ENCODE data around the gene RPL39L. TPM values are rescaled to one million over a fixed set of nuclear protein-coding genes. Genes with fewer than 3 reads are reported as not detected.
"Not testable (repeated sequence)": the region's sequence is repeated elsewhere in the genome, so short reads cannot be mapped to it uniquely, and the experiment has no call there.

RPL39L gene
- total RNA-seq, 1 experiment from 2014 or later = 27.2 TPM

GRCh38 chr3:187172929-187173328, 33.6 kb upstream of the RPL39L start:
- H3K27me3 Mint-ChIP-seq (ENCODE audit: unreplicated experiment) = no peaks in the 10 kb centered on the region
- CTCF ChIA-PET = interaction anchor here (0.9 kb wide), 1 partner anchor 13 kb away, joined by 4 read pairs; no protein-coding TSS in a partner anchor
- H3K27ac Mint-ChIP-seq (ENCODE audit: unreplicated experiment) = no peak overlapping the region
- BruUV-seq (replicated peaks) = no TSS peak
- no peak overlapping the region for H3K4me3 Mint-ChIP-seq (ENCODE audit: low read depth, unreplicated experiment)
- no peak for TF ChIP-seq CTCF (IDR thresholded peaks at IDR 0.05; ENCODE audit: unreplicated experiment)
- intact Hi-C loops (cut with micrococcal nuclease; ENCODE audit: unreplicated experiment) = no loop called here
- no peaks in the 10 kb centered on the region for H3K36me3 Mint-ChIP-seq (ENCODE audit: insufficient read depth, unreplicated experiment)
- peaks cover 39% of the 10 kb centered on the region for H3K4me1 Mint-ChIP-seq (ENCODE audit: low read depth, unreplicated experiment)
- DNase-seq = no peak
- H3K9me3 Mint-ChIP-seq (ENCODE audit: low read depth, unreplicated experiment) = no peaks in the 10 kb centered on the region

GRCh38 chr3:187170911-187171310, 31.6 kb upstream of the RPL39L start:
- intact Hi-C loops (cut with micrococcal nuclease; ENCODE audit: unreplicated experiment); H3K4me3 Mint-ChIP-seq (ENCODE audit: low read depth, unreplicated experiment); BruUV-seq (replicated peaks); H3K27ac Mint-ChIP-seq (ENCODE audit: unreplicated experiment); H3K9me3 Mint-ChIP-seq (ENCODE audit: low read depth, unreplicated experiment); H3K36me3 Mint-ChIP-seq (ENCODE audit: insufficient read depth, unreplicated experiment); H3K27me3 Mint-ChIP-seq (ENCODE audit: unreplicated experiment); DNase-seq: not testable (repeated sequence)
- H3K4me1 Mint-ChIP-seq (ENCODE audit: low read depth, unreplicated experiment) = peaks cover 45% of the 10 kb centered on the region
- CTCF ChIA-PET = interaction anchor here (0.5 to 0.7 kb wide), 3 partner anchors 16 to 49 kb away, joined by 3 to 5 read pairs (median 3); no protein-coding TSS in a partner anchor

- Mint-ChIP-seq H3K27me3 (ENCODE audit: unreplicated experiment) (no peaks in the 10 kb centered on the region), H3K36me3 (ENCODE audit: insufficient read depth, unreplicated experiment) (no peaks in the 10 kb centered on the region), H3K27ac (ENCODE audit: unreplicated experiment) (no peak overlapping the region), H3K4me3 (ENCODE audit: low read depth, unreplicated experiment) (no peak overlapping the region), H3K9me3 (ENCODE audit: low read depth, unreplicated experiment) (no peaks in the 10 kb centered on the region), H3K4me1 (ENCODE audit: low read depth, unreplicated experiment) (peaks cover 49% of the 10 kb centered on the region)
- no peak for DNase-seq
- intact Hi-C loops (cut with micrococcal nuclease; ENCODE audit: unreplicated experiment) = loop anchor here (5.0 kb wide), 1 partner anchor 237 kb away; the partner anchor contains the start of gene ST6GAL1
- BruUV-seq (replicated peaks) = no TSS peak
- TF ChIP-seq CTCF (IDR thresholded peaks at IDR 0.05; ENCODE audit: unreplicated experiment) = no peak
- CTCF ChIA-PET = interaction anchor here (1.5 kb wide), 1 partner anchor 30 kb away, joined by 4 read pairs; the partner anchor contains the start of gene RPL39L
Observed at GRCh38 chr3:187169231-187169960, 30.1 kb upstream of the RPL39L start.

- no peak overlapping the region for H3K4me3 Mint-ChIP-seq (ENCODE audit: low read depth, unreplicated experiment)
- no peak for TF ChIP-seq CTCF (IDR thresholded peaks at IDR 0.05; ENCODE audit: unreplicated experiment)
- no peak overlapping the region for H3K27ac Mint-ChIP-seq (ENCODE audit: unreplicated experiment)
- no peaks in the 10 kb centered on the region for H3K36me3 Mint-ChIP-seq (ENCODE audit: insufficient read depth, unreplicated experiment)
- intact Hi-C loops (cut with micrococcal nuclease; ENCODE audit: unreplicated experiment) = loop anchor here (5.0 kb wide), 1 partner anchor 235 kb away; the partner anchor contains the start of gene ST6GAL1
- H3K27me3 Mint-ChIP-seq (ENCODE audit: unreplicated experiment) = no peaks in the 10 kb centered on the region
- H3K4me1 Mint-ChIP-seq (ENCODE audit: low read depth, unreplicated experiment) = peaks cover 32% of the 10 kb centered on the region
- BruUV-seq (replicated peaks) = no TSS peak
- DNase-seq = no peak
- H3K9me3 Mint-ChIP-seq (ENCODE audit: low read depth, unreplicated experiment) = no peaks in the 10 kb centered on the region
- CTCF ChIA-PET = interaction anchor here (1.5 kb wide), 1 partner anchor 318 kb away, joined by 6 read pairs; no protein-coding TSS in a partner anchor
Observed at GRCh38 chr3:187167777-187168176, 28.5 kb upstream of the RPL39L start.

All from Calu3 (cell line).